ENCODE measurements around the gene TCF25.

TCF25 gene

GRCh38 chr16:89922477-89922883, 49.1 kb downstream of the TCF25 start:
- TF ChIP-seq CTCF (IDR thresholded peaks at IDR 0.05; ENCODE audit: low read depth, low read length): no peak
- peak overlapping the region; percentile 78 for H3K4me3 ChIP-seq (ENCODE audit: low read depth, low read length)

GRCh38 chr16:89922884-89923639, 49.7 kb downstream of the TCF25 start, which contains the start of gene TUBB3:
Gene TUBB3, plus strand, starts transcription at chr16:89923342. Its CDS starts 60 bp downstream, at chr16:89923402.
- TF ChIP-seq CTCF (IDR thresholded peaks at IDR 0.05; ENCODE audit: low read depth, low read length): no peak
- peak within 1 kb of the TSS; percentile 78 for H3K4me3 ChIP-seq (ENCODE audit: low read depth, low read length)

GRCh38 chr16:89923640-89924296, 50.4 kb downstream of the TCF25 start:
- H3K4me3 ChIP-seq (ENCODE audit: low read depth, low read length): peak overlapping the region; percentile 73
- TF ChIP-seq CTCF (IDR thresholded peaks at IDR 0.05; ENCODE audit: low read depth, low read length): no peak

- peak overlapping the region; percentile 73 for H3K4me3 ChIP-seq (ENCODE audit: low read depth, low read length)
- no peak for TF ChIP-seq CTCF (IDR thresholded peaks at IDR 0.05; ENCODE audit: low read depth, low read length)
Measured at GRCh38 chr16:89924297-89924924, 51.0 kb downstream of the TCF25 start.

- H3K4me3 ChIP-seq (ENCODE audit: low read depth, low read length): peak overlapping the region; percentile 73
- no peak for TF ChIP-seq CTCF (IDR thresholded peaks at IDR 0.05; ENCODE audit: low read depth, low read length)
Measured at GRCh38 chr16:89924925-89925307, 51.5 kb downstream of the TCF25 start.

GRCh38 chr16:89925596-89926079, 52.2 kb downstream of the TCF25 start:
- H3K4me3 ChIP-seq (ENCODE audit: low read depth, low read length): peak overlapping the region; percentile 73
- TF ChIP-seq CTCF (IDR thresholded peaks at IDR 0.05; ENCODE audit: low read depth, low read length): no peak
